Right lobe of liver (tissue), 4 donors: ENCODE results near the gene GPR25.

Source experiments
- CTCF ChIP-seq, 4 donors: fragments of 200-600 bp in 3 of 4; fragments of 450-650 bp in 1 of 4; IDR thresholded peaks; one replicate each; pipeline versions ENCODE4 v1.5.1 to v1.8.0; 2016 to 2022; ENCODE audit warnings: antibody characterized with exemption in 4 of 4, mild to moderate bottlenecking in 2 of 4
- POLR2A ChIP-seq: fragments of 450-650 bp; IDR thresholded peaks from one replicate; pipeline ENCODE4 v1.6.1; 2017; ENCODE audit warnings: antibody characterized with exemption, mild to moderate bottlenecking
- donor health status: DM: no; HTN: no; CAD: no.
- donor health status: DM: no; HTN: no; CAD: no.
- donor health status: DM: no; HTN: yes; CAD: no.

GRCh38 chr1:200908191-200908868 is 35.5 kb downstream of the GPR25 start:
- TF ChIP-seq CTCF (IDR thresholded peaks at IDR 0.05) = no peak
- TF ChIP-seq POLR2A = no peak
